ENCODE data around the gene LRRC41.

- TF ChIP-seq CTCF (IDR thresholded peaks at IDR 0.05), result peak; percentile 36
- TF ChIP-seq EZH2phosphoT487 (IDR thresholded peaks at IDR 0.05), result no peak
- no peak for TF ChIP-seq EZH2 (IDR thresholded peaks at IDR 0.05)
Measured at GRCh38 chr1:46342084-46342656, 38.8 kb upstream of the LRRC41 start.
